GM18867 (cell line): Measurements from ENCODE around the gene ZNF598.
"Not testable (repeated sequence)": the region's sequence is repeated elsewhere in the genome, so short reads cannot be mapped to it uniquely, and the experiment has no call there.

Source experiments
- ATAC-seq: cut with Tn5 transposase; IDR thresholded peaks from one replicate; pipeline ENCODE4 v1.9.1; 2021; ENCODE audit warnings: mild to moderate bottlenecking, moderate library complexity; ENCODE audit not compliant: unreplicated experiment

Gene ZNF598

GRCh38 chr16:2040787-2041522 is 31.3 kb upstream of the ZNF598 start:
- ATAC-seq, result no peak

GRCh38 chr16:2040041-2040786 is 30.6 kb upstream of the ZNF598 start:
- ATAC-seq, result no peak

- ATAC-seq, result no peak
Measured at GRCh38 chr16:2039274-2040031, 29.8 kb upstream of the ZNF598 start.

- no peak for ATAC-seq
Measured at GRCh38 chr16:2038382-2039231, 29.0 kb upstream of the ZNF598 start.

GRCh38 chr16:2037647-2038381 is 28.2 kb upstream of the ZNF598 start:
- ATAC-seq, result no peak

- ATAC-seq, result no peak
Measured at GRCh38 chr16:2037115-2037514, 27.5 kb upstream of the ZNF598 start.

- no peak for ATAC-seq
Measured at GRCh38 chr16:2036200-2036966, 26.8 kb upstream of the ZNF598 start.

GRCh38 chr16:2035431-2036199 is 26.0 kb upstream of the ZNF598 start:
- no peak for ATAC-seq

GRCh38 chr16:2034696-2035430 is 25.2 kb upstream of the ZNF598 start:
- ATAC-seq, result no peak

- not testable (repeated sequence) for ATAC-seq
Measured at GRCh38 chr16:2033909-2034695, 24.5 kb upstream of the ZNF598 start.

GRCh38 chr16:2033057-2033908 is 23.7 kb upstream of the ZNF598 start:
- no peak for ATAC-seq

GRCh38 chr16:2032285-2033056 is 22.9 kb upstream of the ZNF598 start:
- no peak for ATAC-seq

- ATAC-seq, result no peak
Measured at GRCh38 chr16:2031081-2031577, 21.5 kb upstream of the ZNF598 start.

- ATAC-seq, result no peak
Measured at GRCh38 chr16:2030036-2030435, 20.4 kb upstream of the ZNF598 start.

GRCh38 chr16:2029350-2029749 is 19.7 kb upstream of the ZNF598 start:
- no peak for ATAC-seq
